ENCODE measurements around the gene DLL1.

The DLL1 gene

GRCh38 chr6:170260686-170261085 lies 30.2 kb downstream of the DLL1 start:
- H3K4me3 ChIP-seq (ENCODE audit: low read length) = no peak overlapping the region
- H3K9me2 ChIP-seq (replicated peaks; ENCODE audit: insufficient read depth, low read length) = no peaks in the 10 kb centered on the region
- H4K20me1 ChIP-seq (ENCODE audit: insufficient read depth, low read length) = no peaks in the 10 kb centered on the region
- H3K36me3 ChIP-seq (replicated peaks; ENCODE audit: insufficient read depth, low read length) = no peaks in the 10 kb centered on the region
- no peak overlapping the region for H3K4me2 ChIP-seq (ENCODE audit: low read depth, low read length)
- DNase-seq = no peak
- no peaks in the 10 kb centered on the region for H3K79me2 ChIP-seq (ENCODE audit: low read length)
- peaks cover 27% of the 10 kb centered on the region for H3K27me3 ChIP-seq (replicated peaks; ENCODE audit: insufficient read depth, low read length)
- H2AFZ ChIP-seq (ENCODE audit: low read length) = no peak overlapping the region
- TF ChIP-seq CTCF (IDR thresholded peaks at IDR 0.05; ENCODE audit: low read length) (no peak), EZH2 (optimal IDR thresholded peaks at IDR 0.05; ENCODE audit: low read depth, low read length) (no peak), EZH2phosphoT487 (IDR thresholded peaks at IDR 0.05; ENCODE audit: low read length) (no peak)
- no peak overlapping the region for H3K27ac ChIP-seq (ENCODE audit: low read length)
- H3F3A ChIP-seq (ENCODE audit: insufficient read depth, low read length) = no peaks in the 10 kb centered on the region
- H3K9me3 ChIP-seq (replicated peaks; ENCODE audit: insufficient read depth, low read length) = no peaks in the 10 kb centered on the region
- H3K9ac ChIP-seq (ENCODE audit: low read length) = no peak overlapping the region
- no peaks in the 10 kb centered on the region for H3K4me1 ChIP-seq (ENCODE audit: low read length)

- TF ChIP-seq EZH2phosphoT487 (IDR thresholded peaks at IDR 0.05; ENCODE audit: low read length) (no peak), EZH2 (optimal IDR thresholded peaks at IDR 0.05; ENCODE audit: low read depth, low read length) (no peak), CTCF (IDR thresholded peaks at IDR 0.05; ENCODE audit: low read length) (no peak)
- H3K9ac ChIP-seq (ENCODE audit: low read length) = no peak overlapping the region
- no peaks in the 10 kb centered on the region for H3F3A ChIP-seq (ENCODE audit: insufficient read depth, low read length)
- no peaks in the 10 kb centered on the region for H4K20me1 ChIP-seq (ENCODE audit: insufficient read depth, low read length)
- no peak overlapping the region for H2AFZ ChIP-seq (ENCODE audit: low read length)
- H3K79me2 ChIP-seq (ENCODE audit: low read length) = no peaks in the 10 kb centered on the region
- H3K9me3 ChIP-seq (replicated peaks; ENCODE audit: insufficient read depth, low read length) = no peaks in the 10 kb centered on the region
- no peaks in the 10 kb centered on the region for H3K36me3 ChIP-seq (replicated peaks; ENCODE audit: insufficient read depth, low read length)
- H3K27me3 ChIP-seq (replicated peaks; ENCODE audit: insufficient read depth, low read length) = peaks cover 26% of the 10 kb centered on the region
- H3K4me2 ChIP-seq (ENCODE audit: low read depth, low read length) = no peak overlapping the region
- no peak for DNase-seq
- H3K4me1 ChIP-seq (ENCODE audit: low read length) = no peaks in the 10 kb centered on the region
- H3K9me2 ChIP-seq (replicated peaks; ENCODE audit: insufficient read depth, low read length) = no peaks in the 10 kb centered on the region
- H3K4me3 ChIP-seq (ENCODE audit: low read length) = no peak overlapping the region
- no peak overlapping the region for H3K27ac ChIP-seq (ENCODE audit: low read length)
These were observed 31.6 kb downstream of the DLL1 start for GRCh38 chr6:170259278-170259677.

- no peak overlapping the region for H3K4me2 ChIP-seq (ENCODE audit: low read depth, low read length)
- peaks cover 20% of the 10 kb centered on the region for H3K27me3 ChIP-seq (replicated peaks; ENCODE audit: insufficient read depth, low read length)
- no peak overlapping the region for H3K9ac ChIP-seq (ENCODE audit: low read length)
- H3F3A ChIP-seq (ENCODE audit: insufficient read depth, low read length) = no peaks in the 10 kb centered on the region
- TF ChIP-seq EZH2phosphoT487 (IDR thresholded peaks at IDR 0.05; ENCODE audit: low read length) (no peak), CTCF (IDR thresholded peaks at IDR 0.05; ENCODE audit: low read length) (no peak)
- H3K9me2 ChIP-seq (replicated peaks; ENCODE audit: insufficient read depth, low read length) = no peaks in the 10 kb centered on the region
- H3K9me3 ChIP-seq (replicated peaks; ENCODE audit: insufficient read depth, low read length) = no peaks in the 10 kb centered on the region
- no peak overlapping the region for H2AFZ ChIP-seq (ENCODE audit: low read length)
- H3K4me3 ChIP-seq (ENCODE audit: low read length) = no peak overlapping the region
- no peaks in the 10 kb centered on the region for H3K4me1 ChIP-seq (ENCODE audit: low read length)
- H3K79me2 ChIP-seq (ENCODE audit: low read length) = no peaks in the 10 kb centered on the region
- H3K36me3 ChIP-seq (replicated peaks; ENCODE audit: insufficient read depth, low read length) = no peaks in the 10 kb centered on the region
- no peak for DNase-seq
- no peaks in the 10 kb centered on the region for H4K20me1 ChIP-seq (ENCODE audit: insufficient read depth, low read length)
- no peak overlapping the region for H3K27ac ChIP-seq (ENCODE audit: low read length)
These were observed 32.5 kb downstream of the DLL1 start for GRCh38 chr6:170258407-170258806.

All from MM.1S (cell line).